GM21390 (cell line): ENCODE results near the gene TBC1D22B.
"Not testable (repeated sequence)": the region's sequence is repeated elsewhere in the genome, so short reads cannot be mapped to it uniquely, and the experiment has no call there.

Experiments used
- ATAC-seq: cut with Tn5 transposase; IDR thresholded peaks from one replicate; pipeline ENCODE4 v1.9.1; 2021; ENCODE audit not compliant: unreplicated experiment

Gene TBC1D22B

GRCh38 chr6:37265001-37265400, 7.4 kb downstream of the TBC1D22B start:
- ATAC-seq: no peak

GRCh38 chr6:37265860-37266259, 8.3 kb downstream of the TBC1D22B start:
- ATAC-seq: no peak

- ATAC-seq: no peak
Measured at GRCh38 chr6:37269105-37269504, 11.5 kb downstream of the TBC1D22B start.

GRCh38 chr6:37272834-37273566, 15.4 kb downstream of the TBC1D22B start:
- ATAC-seq: no peak

GRCh38 chr6:37273690-37274089, 16.1 kb downstream of the TBC1D22B start:
- ATAC-seq: no peak

GRCh38 chr6:37275350-37275749, 17.8 kb downstream of the TBC1D22B start:
- no peak for ATAC-seq

- ATAC-seq: no peak
Measured at GRCh38 chr6:37277001-37277409, 19.4 kb downstream of the TBC1D22B start.

GRCh38 chr6:37279366-37280134, 22.0 kb downstream of the TBC1D22B start:
- no peak for ATAC-seq

- no peak for ATAC-seq
Measured at GRCh38 chr6:37280162-37280887, 22.8 kb downstream of the TBC1D22B start.

GRCh38 chr6:37282371-37282770, 24.8 kb downstream of the TBC1D22B start:
- no peak for ATAC-seq

- ATAC-seq: no peak
Measured at GRCh38 chr6:37283268-37283667, 25.7 kb downstream of the TBC1D22B start.

GRCh38 chr6:37283671-37284151, 26.1 kb downstream of the TBC1D22B start:
- no peak for ATAC-seq

GRCh38 chr6:37284781-37285180, 27.2 kb downstream of the TBC1D22B start:
- no peak for ATAC-seq

- ATAC-seq: no peak
Measured at GRCh38 chr6:37285861-37286311, 28.3 kb downstream of the TBC1D22B start.

GRCh38 chr6:37287519-37288157, 30.1 kb downstream of the TBC1D22B start:
- ATAC-seq: peak; percentile 62

- no peak for ATAC-seq
Measured at GRCh38 chr6:37288247-37288646, 30.7 kb downstream of the TBC1D22B start.

- no peak for ATAC-seq
Measured at GRCh38 chr6:37289931-37290330, 32.4 kb downstream of the TBC1D22B start.

GRCh38 chr6:37293426-37293825, 35.9 kb downstream of the TBC1D22B start:
- ATAC-seq: no peak

- not testable (repeated sequence) for ATAC-seq
Measured at GRCh38 chr6:37297637-37298036, 40.1 kb downstream of the TBC1D22B start.

GRCh38 chr6:37298958-37299357, 41.4 kb downstream of the TBC1D22B start:
- peak; percentile 73 for ATAC-seq

GRCh38 chr6:37299990-37300389, 42.4 kb downstream of the TBC1D22B start:
- ATAC-seq: no peak
